Gastroesophageal sphincter (tissue), 3 donors: Measurements from ENCODE around the gene POLR1E.

Source experiments
- POLR2A ChIP-seq, 2 donors: fragments of 450-650 bp; IDR thresholded peaks; one replicate each; pipeline ENCODE4 v1.6.1; 2017; ENCODE audit warnings: antibody characterized with exemption in 2 of 2, mild to moderate bottlenecking in 2 of 2, moderate library complexity in 1 of 2
- TF ChIP-seq, protein P1 (sequence below), 4 experiments: fragments of 200-600 bp in 2 of 4; fragments of 450-650 bp in 2 of 4; sonication (generic) in 1 of 4; IDR thresholded peaks; one replicate each; pipeline ENCODE4 v1.5.1; 2017 to 2019; ENCODE audit warnings: antibody characterized with exemption in 4 of 4, mild to moderate bottlenecking in 2 of 4, moderate library complexity in 2 of 4

DNA sequence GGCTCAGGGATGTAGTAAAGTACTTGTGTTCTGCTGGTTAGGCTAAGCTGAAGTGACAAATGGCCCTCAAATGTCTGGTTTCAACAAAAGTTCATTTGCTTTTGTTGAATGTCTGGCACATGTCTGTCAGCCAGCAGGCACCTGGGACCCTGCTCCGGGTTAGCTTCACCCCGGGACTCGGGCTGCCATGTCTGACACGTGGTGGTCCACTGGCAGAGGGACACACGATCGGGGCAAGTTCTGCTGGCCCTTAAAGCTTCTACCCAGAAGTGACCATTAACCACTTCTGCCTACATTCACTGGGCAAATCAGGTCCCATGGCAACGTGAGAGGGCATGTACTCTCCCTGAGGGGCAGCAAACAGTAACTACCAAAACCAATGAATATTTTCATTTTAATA, 23.8 kb downstream of the POLR1E start:
- TF ChIP-seq, protein P1, sequence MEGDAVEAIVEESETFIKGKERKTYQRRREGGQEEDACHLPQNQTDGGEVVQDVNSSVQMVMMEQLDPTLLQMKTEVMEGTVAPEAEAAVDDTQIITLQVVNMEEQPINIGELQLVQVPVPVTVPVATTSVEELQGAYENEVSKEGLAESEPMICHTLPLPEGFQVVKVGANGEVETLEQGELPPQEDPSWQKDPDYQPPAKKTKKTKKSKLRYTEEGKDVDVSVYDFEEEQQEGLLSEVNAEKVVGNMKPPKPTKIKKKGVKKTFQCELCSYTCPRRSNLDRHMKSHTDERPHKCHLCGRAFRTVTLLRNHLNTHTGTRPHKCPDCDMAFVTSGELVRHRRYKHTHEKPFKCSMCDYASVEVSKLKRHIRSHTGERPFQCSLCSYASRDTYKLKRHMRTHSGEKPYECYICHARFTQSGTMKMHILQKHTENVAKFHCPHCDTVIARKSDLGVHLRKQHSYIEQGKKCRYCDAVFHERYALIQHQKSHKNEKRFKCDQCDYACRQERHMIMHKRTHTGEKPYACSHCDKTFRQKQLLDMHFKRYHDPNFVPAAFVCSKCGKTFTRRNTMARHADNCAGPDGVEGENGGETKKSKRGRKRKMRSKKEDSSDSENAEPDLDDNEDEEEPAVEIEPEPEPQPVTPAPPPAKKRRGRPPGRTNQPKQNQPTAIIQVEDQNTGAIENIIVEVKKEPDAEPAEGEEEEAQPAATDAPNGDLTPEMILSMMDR (IDR thresholded peaks at IDR 0.05), result no peak
- no peak for TF ChIP-seq POLR2A (IDR thresholded peaks at IDR 0.05)
